DND-41 (cell line): ENCODE results near the gene FSCN2.

ENCODE experiments used
- EZH2 ChIP-seq: IDR thresholded peaks from 3 replicates; pipeline ENCODE4 v1.6.1; 2012; ENCODE audit warnings: borderline replicate concordance, low read depth, mild to moderate bottlenecking, moderate library complexity, low read length, inconsistent platforms; ENCODE audit not compliant: severe bottlenecking
- TF ChIP-seq, protein P1 (sequence below): IDR thresholded peaks from 2 replicates; pipeline ENCODE4 v1.5.1; 2012; ENCODE audit warnings: borderline replicate concordance, low read length, moderate library complexity, mild to moderate bottlenecking; ENCODE audit not compliant: poor library complexity, severe bottlenecking; ENCODE audit errors: extremely low read depth

DNA sequence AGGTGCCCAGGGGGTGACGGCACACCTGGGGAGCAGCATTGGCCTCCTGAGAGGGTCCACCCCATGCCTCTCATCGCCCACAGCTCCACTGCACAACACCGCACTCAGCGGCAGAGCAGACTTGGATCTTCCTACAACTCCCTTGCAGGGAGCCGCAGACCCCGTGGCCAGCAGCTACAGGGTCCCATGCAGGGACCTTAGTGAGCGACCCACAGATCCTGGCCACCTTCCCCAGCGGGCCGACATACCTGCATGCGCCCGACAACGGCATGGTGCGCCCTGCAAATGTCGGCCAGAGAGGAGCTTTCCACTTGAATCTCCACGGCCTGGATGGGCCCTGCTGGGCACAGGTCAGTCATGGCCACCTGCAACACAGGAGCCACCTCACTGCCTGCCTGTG is 15.6 kb downstream of the FSCN2 start:
- TF ChIP-seq, protein P1, sequence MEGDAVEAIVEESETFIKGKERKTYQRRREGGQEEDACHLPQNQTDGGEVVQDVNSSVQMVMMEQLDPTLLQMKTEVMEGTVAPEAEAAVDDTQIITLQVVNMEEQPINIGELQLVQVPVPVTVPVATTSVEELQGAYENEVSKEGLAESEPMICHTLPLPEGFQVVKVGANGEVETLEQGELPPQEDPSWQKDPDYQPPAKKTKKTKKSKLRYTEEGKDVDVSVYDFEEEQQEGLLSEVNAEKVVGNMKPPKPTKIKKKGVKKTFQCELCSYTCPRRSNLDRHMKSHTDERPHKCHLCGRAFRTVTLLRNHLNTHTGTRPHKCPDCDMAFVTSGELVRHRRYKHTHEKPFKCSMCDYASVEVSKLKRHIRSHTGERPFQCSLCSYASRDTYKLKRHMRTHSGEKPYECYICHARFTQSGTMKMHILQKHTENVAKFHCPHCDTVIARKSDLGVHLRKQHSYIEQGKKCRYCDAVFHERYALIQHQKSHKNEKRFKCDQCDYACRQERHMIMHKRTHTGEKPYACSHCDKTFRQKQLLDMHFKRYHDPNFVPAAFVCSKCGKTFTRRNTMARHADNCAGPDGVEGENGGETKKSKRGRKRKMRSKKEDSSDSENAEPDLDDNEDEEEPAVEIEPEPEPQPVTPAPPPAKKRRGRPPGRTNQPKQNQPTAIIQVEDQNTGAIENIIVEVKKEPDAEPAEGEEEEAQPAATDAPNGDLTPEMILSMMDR, result no peak
- TF ChIP-seq EZH2, result no peak
